PC-3 (cell line): ENCODE results near the gene IFNGR2.
"Not testable (repeated sequence)": the region's sequence is repeated elsewhere in the genome, so short reads cannot be mapped to it uniquely, and the experiment has no call there.

Experiments used
- CTCF ChIP-seq: fragments of 300-600 bp; sonication (generic); conservative IDR thresholded peaks from 2 replicates; pipeline ENCODE4 v1.5.1; 2017; ENCODE audit warnings: antibody characterized with exemption, low read depth, mild to moderate bottlenecking, low read length
- EZH2 ChIP-seq: fragments of 300-600 bp; sonication (generic); IDR thresholded peaks from one replicate; pipeline ENCODE4 v1.6.1; 2017; ENCODE audit warnings: antibody characterized with exemption, mild to moderate bottlenecking, low read length; ENCODE audit not compliant: unreplicated experiment
- EZH2phosphoT487 ChIP-seq: fragments of 300-600 bp; sonication (generic); IDR thresholded peaks from 2 replicates; pipeline ENCODE4 v1.6.1; 2018; ENCODE audit warnings: mild to moderate bottlenecking, antibody characterized with exemption, low read length, borderline replicate concordance

GRCh38 chr21:33412439-33412831 is 9.2 kb downstream of the IFNGR2 start:
- TF ChIP-seq CTCF, EZH2, EZH2phosphoT487: not testable (repeated sequence)
